C4-2B (cell line): Measurements from ENCODE around the gene MGMT.

ENCODE experiments used
- ZFX ChIP-seq: fragments of 450-650 bp; IDR thresholded peaks from 2 replicates; pipeline ENCODE4 v1.6.1; 2017
- TF ChIP-seq, protein P1 (sequence below): fragments of 450-650 bp; conservative IDR thresholded peaks from 2 replicates; pipeline ENCODE4 v1.5.1; 2017; ENCODE audit warnings: mild to moderate bottlenecking

DNA sequence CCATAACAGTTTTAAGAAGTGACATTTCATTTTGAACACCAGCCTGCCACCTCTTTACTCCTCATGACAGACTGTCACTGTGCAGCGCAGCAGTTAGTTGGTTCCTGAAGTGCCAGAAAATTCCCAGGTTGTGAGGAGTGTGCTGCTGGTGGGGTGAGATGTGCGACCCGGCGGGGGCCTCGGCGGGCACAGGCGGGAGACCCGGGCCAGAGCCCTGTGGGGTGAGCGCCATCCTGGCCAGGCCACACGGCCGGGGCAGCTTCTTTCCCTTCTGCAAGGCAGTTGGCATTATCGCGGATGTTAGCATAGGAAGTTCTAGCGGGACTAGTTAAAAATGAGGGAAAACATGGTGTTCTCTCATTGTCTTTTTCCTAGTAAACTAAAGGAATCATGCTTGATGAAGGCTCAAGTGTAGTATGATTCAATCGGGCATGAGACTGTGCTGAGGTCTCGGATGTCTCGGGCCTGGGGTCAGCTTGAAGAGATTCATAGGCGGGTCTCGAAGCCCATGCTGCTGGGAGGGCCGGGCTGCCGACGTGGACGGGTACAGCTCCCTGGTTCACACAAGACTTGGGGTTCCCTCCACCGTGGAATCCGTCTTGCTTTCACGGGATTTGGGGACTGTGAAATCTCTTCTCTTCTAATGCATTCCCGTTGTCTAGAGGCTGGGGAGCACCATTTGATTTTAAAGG is 56.1 kb downstream of the MGMT start:
- TF ChIP-seq, protein P1, sequence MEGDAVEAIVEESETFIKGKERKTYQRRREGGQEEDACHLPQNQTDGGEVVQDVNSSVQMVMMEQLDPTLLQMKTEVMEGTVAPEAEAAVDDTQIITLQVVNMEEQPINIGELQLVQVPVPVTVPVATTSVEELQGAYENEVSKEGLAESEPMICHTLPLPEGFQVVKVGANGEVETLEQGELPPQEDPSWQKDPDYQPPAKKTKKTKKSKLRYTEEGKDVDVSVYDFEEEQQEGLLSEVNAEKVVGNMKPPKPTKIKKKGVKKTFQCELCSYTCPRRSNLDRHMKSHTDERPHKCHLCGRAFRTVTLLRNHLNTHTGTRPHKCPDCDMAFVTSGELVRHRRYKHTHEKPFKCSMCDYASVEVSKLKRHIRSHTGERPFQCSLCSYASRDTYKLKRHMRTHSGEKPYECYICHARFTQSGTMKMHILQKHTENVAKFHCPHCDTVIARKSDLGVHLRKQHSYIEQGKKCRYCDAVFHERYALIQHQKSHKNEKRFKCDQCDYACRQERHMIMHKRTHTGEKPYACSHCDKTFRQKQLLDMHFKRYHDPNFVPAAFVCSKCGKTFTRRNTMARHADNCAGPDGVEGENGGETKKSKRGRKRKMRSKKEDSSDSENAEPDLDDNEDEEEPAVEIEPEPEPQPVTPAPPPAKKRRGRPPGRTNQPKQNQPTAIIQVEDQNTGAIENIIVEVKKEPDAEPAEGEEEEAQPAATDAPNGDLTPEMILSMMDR = no peak
- TF ChIP-seq ZFX = no peak
